HG03442 (cell line): ENCODE results near the gene HMX1.

Experiments used
- ATAC-seq: cut with Tn5 transposase; IDR thresholded peaks from one replicate; pipeline ENCODE4 v1.9.1; 2021; ENCODE audit warnings: mild to moderate bottlenecking, moderate library complexity; ENCODE audit not compliant: unreplicated experiment

The HMX1 gene

GRCh38 chr4:8893227-8893623 is 21.6 kb upstream of the HMX1 start:
- no peak for ATAC-seq

GRCh38 chr4:8892556-8893226 is 21.1 kb upstream of the HMX1 start:
- ATAC-seq = no peak

- no peak for ATAC-seq
Measured at GRCh38 chr4:8891646-8892555, 20.3 kb upstream of the HMX1 start.

- no peak for ATAC-seq
Measured at GRCh38 chr4:8891255-8891645, 19.6 kb upstream of the HMX1 start.

GRCh38 chr4:8888856-8889255 is 17.2 kb upstream of the HMX1 start:
- no peak for ATAC-seq

GRCh38 chr4:8886612-8887406 is 15.2 kb upstream of the HMX1 start:
- no peak for ATAC-seq

GRCh38 chr4:8882239-8882638 is 10.6 kb upstream of the HMX1 start:
- no peak for ATAC-seq

GRCh38 chr4:8880851-8881250 is 9.2 kb upstream of the HMX1 start:
- ATAC-seq = no peak

GRCh38 chr4:8879574-8879973 is 7.9 kb upstream of the HMX1 start:
- no peak for ATAC-seq

GRCh38 chr4:8878421-8878820 is 6.8 kb upstream of the HMX1 start:
- no peak for ATAC-seq

- ATAC-seq = no peak
Measured at GRCh38 chr4:8877780-8878040, 6.1 kb upstream of the HMX1 start.

GRCh38 chr4:8876982-8877779 is 5.5 kb upstream of the HMX1 start:
- ATAC-seq = no peak

GRCh38 chr4:8874896-8875680 is 3.4 kb upstream of the HMX1 start:
- ATAC-seq = no peak

GRCh38 chr4:8874003-8874895 is 2.6 kb upstream of the HMX1 start:
- no peak for ATAC-seq

GRCh38 chr4:8872402-8873291 is 1.0 kb upstream of the HMX1 start:
- ATAC-seq = no peak

GRCh38 chr4:8870647-8871416 is 807 bp downstream of the HMX1 start:
- ATAC-seq = no peak

GRCh38 chr4:8869898-8870646 is 1.6 kb downstream of the HMX1 start:
- ATAC-seq = no peak
